Measurements from ENCODE around the gene RALB.
"Not testable (repeated sequence)": the region's sequence is repeated elsewhere in the genome, so short reads cannot be mapped to it uniquely, and the experiment has no call there.

Gene RALB

DNA sequence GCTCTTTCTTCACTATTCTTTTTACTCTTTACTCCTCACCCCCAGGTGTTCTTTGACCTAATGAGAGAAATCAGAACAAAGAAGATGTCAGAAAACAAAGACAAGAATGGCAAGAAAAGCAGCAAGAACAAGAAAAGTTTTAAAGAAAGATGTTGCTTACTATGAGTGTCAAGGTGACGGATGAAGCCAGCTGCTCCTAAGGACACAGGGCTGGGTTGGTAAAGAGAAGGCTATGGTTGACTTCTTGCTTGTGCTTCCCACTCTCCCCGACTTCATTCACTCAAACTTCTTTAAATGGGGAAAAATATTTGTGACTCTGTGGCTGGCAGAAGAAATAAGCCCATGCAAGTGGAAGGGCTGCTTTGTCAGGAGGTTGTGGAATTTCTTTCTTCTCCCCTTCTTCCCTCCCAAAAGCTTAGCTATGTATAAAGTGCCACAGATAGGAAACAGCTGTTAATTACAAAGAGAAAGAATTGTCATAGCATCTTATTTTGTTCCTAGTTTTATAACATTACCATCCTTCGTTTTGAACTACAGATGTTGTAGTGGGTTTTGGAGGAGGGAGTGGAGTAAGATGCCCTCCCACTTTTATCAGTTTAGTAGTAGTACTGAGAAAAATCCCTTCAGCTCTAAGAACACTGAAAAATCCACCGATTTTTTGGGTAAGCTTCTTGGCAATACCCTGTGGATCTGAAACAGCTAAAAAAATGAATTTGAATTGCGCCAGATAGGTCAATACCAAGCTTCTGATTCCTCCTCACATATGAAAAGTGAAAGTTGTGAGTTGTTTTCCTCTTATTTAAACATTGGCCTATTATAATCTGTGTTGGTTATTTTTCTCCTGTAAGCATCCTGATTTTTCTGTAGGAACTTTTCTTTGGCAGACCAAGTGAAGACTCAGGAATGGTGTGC, 40.7 kb downstream of the RALB start:
- DNase-seq (ENCODE audit: low read depth in 2 of 2): no peak

DNA sequence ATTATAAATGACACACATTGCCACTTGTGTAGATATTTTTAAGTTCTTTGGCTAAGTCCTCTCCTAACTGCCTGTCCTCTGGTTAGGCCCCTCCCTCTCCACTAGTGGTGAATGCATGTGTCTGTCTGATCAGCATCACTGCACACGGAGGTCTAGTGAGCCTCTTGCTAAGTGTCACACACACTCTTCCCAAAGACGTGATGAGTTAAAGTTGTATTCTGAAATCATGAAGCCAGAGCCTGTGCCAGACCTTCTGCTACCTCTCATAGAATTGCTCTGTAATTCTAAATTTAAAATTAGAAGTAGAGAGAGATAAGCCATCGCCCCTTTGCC, 41.3 kb downstream of the RALB start:
- DNase-seq (ENCODE audit: low read depth in 2 of 2): no peak

DNA sequence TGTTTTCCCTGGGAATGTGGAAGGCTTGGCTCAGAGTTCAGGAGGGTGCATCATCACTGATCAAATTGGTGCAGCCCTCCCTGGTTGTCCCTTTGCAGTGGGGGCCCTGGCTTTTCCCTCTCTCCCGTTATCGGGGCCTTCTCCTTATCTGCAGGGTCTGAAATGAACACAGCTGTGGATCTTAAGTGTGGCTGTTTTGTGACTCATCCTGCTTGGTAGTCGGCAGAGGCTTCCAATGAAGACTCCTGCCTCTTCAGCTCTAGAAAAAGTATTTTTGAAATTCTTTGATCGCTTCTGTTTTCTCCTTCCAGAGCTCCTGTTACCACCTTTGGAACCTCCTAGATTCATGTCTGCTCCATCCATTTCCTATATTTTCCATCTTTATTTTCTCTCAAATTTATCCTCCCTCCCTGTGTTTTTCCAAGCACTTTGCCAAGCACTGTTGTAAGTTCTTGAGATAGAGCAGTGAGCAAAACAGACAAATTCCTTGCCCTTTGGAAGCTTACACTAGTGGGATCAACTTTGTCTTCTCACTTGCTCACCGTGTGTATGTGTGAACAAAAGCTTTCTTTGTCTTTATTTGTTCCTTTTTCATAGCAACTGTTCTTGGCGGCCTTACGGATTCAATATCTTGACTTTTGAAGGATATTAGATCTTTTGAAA, 45.7 kb downstream of the RALB start:
- no peak for DNase-seq (ENCODE audit: low read depth in 2 of 2)

DNA sequence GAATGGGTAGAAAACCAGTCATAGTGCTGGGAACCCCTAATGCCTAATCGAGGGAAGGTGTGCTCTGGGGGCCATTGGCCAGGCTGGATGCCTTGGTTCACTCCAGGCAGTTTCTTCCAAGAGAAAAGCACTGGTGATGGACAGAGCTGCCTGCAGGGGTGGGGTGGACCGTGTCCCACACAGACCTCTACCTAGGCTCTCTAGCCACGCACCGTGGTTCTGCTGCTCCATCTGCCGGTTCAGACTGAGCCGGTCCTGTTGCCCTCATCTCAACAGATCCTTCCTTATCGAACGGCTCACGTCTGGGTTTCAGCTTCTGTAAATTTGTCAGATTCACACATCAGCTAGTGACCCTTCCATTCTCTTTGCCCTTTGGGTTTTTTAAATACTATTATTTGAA, 46.4 kb downstream of the RALB start:
- DNase-seq (ENCODE audit: low read depth in 2 of 2): no peak

DNA sequence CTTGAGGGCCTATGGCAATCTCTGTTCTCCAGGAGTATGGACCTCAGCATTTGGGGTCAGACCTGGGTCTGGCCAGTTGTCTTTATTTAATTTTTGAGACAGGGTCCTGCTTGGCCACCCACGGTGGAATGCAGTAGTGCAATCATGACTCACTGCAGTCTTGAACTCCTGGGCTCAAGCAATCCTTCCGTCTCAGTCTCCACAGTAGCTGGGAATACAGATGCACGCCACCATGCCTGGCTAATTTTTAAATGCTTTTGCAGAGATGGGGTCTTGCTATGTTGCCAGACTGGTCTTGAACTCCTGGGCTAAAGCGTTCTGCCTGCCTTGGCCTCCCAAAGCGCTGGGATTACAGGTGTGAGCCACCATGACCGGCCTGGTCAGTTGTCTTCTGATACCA, 46.9 kb downstream of the RALB start:
- DNase-seq (ENCODE audit: low read depth in 2 of 2): no peak

DNA sequence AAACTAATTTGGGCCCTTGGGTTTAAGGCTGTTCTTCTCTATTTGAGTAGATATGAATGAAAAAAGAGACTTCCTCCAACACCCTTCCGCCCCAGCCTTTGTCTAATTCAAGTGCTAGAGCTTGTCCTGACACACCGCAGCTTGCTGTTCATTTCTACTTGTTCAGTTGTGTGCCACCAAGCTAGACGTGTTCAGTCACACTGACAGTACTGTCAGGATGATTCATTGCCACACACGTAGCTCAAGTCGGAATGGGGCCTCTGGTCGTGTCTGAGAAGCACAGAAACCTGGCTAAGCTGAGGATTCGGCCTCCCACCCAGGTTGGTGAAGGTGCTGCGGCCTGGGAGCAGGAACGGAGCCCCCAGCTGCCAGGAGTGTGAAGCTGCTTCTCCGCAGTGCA, 47.7 kb downstream of the RALB start:
- DNase-seq (ENCODE audit: low read depth in 2 of 2): no peak

DNA sequence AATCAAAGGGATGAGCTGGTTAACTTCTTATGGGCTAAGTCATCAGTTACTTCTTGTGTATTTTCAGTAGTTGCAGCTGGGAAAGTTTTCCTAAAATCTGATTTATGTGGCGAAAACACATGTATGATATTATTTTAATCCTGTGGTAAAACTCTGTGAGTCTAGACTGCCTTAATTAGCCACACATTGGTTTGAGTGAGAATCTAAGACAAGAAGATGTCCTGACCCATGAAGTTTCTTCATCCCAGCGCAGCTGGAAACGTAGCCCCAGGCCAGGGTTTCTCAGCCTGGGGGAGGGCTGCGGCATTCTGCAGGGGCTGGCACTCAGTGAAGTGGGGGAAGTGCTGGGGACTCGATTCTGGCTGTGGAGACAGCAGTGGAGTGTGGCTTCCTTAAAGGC, 48.6 kb downstream of the RALB start:
- no peak for DNase-seq (ENCODE audit: low read depth in 2 of 2)

DNA sequence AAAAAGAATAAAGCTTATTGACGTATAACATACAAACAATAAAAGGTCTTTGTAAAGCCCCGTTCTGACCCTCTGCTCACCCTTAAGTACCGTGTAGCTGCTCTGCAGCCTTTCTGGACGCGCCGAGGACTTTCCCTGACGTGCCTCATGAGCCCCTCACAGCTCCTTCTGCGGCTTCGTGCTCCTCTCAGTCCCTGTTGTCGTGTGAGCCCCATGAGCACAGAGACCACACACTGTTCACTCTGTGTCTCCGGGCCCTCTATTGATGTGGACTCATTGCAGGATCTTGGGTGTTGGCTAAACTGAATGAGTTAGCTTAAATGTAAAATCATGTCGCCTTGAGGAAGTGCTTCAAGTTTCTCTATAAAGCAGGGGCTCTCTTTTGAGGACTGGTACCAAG, 49.6 kb downstream of the RALB start:
- no peak for DNase-seq (ENCODE audit: low read depth in 2 of 2)

DNA sequence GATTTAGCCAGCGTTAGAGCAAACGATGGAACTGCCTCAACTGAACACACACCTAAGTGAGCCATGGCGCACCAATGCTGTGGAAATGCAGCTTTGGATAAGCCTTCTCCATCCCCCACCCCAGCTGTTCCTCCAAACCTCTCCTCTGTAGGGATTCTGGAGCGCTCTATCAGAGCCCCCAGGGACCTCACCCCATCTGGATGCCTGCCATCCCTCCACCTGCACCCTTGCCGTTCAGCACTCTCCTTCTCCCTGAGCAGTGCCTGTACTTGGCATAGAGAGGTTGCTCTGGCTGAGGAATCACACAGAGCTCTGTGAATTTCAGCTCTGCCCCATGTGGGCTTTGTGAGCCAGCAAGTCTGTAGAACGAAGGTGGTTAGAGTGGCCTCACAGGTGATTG, 50.5 kb downstream of the RALB start:
- DNase-seq (ENCODE audit: low read depth in 2 of 2): no peak

DNA sequence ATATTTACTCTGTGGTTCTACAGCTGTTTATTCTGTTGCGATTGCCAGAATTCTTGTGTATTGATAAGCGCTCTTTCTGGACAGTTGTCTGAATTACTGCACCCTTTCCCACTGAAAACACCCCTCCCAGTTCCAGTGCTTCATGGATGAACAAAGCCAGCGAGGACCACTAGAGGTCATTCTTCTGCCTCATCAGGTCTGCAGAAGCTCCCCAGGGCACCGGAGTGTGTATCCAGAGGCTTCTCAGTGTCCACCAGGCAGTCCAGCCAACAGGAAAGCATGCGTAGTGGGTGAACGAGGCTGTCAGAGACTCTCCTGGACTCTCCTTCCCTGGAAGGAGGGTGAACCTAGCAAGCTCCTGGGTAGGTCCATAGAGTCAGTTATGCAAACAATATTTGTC, 52.6 kb downstream of the RALB start:
- DNase-seq (ENCODE audit: low read depth in 2 of 2): no peak

DNA sequence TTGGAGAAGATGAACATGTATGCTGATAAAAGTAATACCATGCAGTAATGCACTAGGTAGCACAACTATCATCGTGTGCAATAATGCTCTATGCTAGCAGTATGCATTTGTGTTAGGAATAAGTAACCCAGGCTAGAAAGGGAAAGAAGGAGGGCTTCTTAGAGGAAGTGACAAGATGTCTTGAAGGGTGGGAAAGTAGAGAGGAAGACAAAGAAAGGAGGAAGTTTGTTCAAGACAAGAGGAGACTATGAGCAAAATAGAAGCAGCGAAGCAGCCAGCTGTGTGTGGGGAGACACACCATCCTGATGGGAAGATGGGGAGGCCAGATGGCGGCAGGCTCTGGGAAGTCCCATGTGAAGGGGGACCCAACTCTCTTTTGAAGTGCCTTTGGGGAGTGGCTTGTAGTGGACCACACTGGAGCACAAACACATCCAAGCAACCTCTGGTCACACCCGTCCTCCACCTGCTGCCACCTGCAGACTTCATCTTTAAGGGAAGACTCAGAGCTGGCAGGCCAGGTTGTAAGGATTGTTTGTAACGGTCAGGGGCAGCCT, 53.4 kb downstream of the RALB start:
- DNase-seq (ENCODE audit: low read depth in 2 of 2): no peak

DNA sequence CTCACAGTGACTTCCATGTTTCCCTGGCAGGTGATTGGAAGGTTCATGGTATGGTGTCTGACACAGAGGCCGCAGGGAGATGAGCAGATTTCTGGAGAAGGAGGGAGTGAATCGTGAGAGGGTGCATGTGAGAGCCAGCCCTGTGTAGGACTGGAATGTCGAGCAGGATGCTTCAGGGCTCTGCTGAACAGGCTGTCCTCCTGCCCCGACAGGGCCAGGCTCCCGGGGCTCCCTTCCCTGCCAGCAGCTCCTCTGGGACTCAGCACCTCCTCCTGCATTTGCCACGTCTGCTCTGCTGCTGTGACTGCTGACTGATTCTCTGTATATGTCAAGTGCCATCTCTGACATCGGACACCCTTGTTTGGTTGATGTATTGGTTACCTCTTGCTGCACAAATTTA, 54.8 kb downstream of the RALB start:
- no peak for DNase-seq (ENCODE audit: low read depth in 2 of 2)

DNA sequence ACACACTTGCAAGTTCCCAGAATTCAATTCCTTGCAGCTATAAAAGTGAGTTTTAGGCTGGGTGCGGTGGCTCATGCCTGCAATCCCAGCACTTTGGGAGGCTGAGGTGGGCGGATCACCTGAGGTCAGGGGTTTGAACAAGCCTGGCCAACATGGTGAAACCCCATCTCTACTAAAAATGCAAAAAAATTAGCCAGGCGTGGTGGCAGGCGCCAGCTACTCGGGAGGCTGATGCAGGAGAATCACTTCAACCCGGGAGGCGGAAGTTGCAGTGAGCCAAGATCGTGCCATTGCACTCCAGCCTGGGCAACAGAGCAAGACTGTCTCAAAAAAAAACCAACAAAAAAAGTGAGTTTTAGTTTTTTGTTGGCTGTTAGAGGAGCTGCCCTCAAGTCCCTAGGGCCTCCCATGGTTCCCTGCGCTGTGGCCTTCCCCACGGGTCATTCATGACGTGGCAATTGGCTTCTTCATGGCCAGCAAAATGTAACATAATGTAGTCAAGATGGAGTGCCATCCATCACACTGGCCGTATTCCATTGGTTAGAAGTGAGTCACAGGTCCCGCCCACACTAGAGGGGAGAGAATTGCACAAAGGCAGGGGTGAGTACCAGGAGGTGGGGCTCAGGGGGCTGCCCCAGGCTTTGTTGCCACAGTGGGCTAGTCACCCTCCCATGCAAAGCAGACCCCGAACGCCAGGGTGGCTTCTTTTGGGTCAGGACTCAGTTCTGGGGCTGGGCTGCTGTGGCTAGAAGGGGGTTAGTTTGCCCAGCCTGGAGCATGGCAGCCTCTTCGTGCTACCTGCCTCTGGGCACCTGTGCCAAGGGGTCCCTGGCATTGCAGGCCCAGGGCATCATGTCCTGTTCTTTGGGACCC, 55.6 kb downstream of the RALB start:
- no peak for DNase-seq (ENCODE audit: low read depth in 2 of 2)

DNA sequence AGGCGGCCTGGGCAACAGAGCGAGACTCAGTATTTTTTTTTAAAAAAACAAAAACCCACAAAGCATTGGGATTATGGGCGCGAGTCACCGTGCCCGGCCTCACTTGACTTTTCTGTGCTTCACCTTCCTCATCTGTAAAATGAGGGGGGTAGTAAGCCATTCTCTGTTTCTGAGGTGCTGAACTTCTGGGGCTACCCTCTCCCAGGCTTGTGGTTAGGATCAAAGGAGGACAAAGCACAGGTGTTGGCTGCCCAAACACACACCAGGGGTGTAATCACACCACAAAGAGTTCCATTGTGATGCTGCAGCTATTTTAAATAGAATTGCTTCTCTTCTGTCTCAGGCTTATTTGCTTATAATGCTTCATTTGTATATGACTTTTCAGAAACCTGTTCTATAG, 57.5 kb downstream of the RALB start:
- DNase-seq (ENCODE audit: low read depth in 2 of 2): no peak

DNA sequence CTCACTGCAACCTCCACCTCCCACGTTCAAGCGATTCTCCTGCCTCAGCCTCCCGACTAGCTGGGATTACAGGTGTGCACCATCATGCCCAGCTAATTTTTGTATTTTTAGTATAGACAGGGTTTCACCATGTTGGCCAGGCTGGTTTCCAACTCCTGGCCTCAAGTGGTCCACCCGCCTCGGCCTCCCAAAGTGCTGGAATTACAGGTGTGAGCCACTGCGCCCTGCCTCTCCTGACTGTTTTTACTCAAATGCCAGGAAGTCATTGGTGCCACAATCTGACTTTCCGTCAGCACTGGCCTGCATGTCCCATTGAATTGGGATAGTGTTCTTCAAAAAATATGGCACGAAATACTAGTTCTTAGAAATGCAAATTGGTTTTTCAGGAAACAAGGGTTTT, 58.2 kb downstream of the RALB start:
- not testable (repeated sequence) for DNase-seq (ENCODE audit: low read depth in 2 of 2)

DNA sequence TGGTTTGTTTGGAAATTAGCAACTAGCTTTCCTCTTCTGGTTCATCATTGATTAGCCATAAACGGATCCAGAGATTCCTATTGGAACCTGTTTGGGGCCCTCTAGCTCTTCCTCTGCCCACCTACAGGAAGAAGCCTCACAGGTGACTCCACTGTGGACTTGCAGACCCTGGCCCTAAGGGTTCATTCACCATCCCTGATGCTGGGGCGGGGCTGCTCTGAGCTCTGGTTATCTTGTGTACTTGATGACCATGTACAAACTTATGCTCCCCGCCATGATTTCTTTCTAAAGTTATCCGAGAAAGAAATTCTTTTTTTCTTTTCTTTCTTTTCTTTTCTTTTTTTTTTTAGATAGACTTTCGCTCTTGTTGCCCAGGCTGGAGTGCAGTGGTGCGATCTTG, 59.4 kb downstream of the RALB start:
- DNase-seq (ENCODE audit: low read depth in 2 of 2): no peak

DNA sequence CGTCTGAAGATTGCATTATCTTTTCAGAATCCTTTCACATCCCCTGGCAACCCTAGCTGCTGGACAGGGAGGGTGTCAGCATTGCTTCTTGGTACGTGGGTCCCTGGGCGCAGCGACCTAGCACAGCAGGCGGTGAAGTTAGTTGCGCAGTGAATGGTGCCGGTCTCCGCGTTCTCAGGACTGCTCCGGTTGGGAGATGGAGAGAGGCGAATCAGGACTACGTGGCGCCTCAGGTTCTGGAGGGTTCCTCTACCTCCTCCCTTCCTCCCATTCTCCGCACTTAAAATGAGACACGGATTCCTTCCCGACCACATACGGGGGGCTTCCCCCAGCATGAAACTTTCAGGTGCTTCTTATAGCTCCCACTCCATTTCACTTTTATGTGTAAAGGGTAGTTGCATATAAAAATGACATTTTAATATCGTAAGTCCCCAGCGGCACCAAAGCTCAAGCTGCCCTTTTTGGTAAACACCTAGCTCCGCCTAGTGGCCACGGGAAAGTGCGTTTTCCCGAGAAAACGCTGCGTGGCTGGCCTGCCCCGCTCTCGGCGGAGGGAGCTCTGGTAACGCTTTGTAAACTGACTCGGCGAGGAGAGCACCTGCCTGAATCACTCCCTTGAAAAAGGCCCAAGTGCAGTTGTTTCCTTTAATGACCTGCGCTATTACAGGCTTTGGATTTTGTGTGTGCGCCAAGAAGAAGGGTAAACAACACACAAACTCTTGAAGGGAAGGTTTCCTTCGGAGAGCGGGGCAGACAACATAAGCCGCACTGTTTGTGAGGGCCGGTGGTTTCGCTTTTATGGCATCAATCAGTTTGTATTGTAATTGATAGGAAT, 60.4 kb downstream of the RALB start:
- DNase-seq (ENCODE audit: low read depth in 2 of 2): peak; percentile 73 to 81

DNA sequence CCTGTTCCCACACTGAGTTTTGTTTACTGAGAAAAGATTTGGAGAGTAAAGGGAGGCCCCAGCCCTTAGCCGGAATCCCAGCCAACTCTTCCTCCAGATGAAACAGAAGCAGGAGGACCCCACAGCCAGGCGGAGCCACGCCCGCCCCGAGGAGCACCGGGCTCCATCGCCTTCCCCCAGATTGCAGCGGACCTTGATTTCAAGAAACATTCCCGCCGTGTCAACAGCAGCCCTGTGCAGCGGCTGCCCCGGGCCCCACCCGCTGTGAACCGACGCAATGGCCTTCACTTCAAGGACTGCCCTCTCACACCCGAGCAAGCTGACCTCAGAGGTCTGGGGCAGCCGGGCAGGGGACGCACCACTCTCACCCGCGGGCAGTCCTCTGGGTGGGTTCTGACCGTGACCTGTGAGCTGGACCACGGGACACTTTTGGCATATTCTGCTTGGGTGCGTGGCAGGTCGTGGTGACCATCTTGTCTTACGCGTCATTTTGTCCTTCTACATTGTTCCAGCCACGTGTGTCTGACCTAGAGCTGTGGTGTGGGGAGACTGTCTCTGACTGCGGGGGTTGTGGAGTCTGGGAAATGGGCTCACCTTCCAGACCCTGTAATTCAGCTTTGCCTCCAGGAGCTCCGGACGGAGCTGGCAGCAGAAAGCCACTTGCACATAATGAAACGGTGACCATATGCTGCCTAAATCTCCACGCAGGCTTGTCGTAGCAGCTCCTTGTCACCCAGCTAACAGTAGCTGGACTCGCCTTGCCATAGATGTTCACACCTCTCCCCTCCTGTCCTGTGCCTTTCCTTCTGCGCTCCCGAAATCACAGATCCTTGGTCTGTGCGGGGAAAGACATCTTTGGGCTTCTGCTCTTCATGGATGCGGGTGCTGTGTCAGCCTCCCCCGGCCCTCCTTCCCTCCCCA, 61.3 kb downstream of the RALB start:
- no peak for DNase-seq (ENCODE audit: low read depth in 2 of 2)

DNA sequence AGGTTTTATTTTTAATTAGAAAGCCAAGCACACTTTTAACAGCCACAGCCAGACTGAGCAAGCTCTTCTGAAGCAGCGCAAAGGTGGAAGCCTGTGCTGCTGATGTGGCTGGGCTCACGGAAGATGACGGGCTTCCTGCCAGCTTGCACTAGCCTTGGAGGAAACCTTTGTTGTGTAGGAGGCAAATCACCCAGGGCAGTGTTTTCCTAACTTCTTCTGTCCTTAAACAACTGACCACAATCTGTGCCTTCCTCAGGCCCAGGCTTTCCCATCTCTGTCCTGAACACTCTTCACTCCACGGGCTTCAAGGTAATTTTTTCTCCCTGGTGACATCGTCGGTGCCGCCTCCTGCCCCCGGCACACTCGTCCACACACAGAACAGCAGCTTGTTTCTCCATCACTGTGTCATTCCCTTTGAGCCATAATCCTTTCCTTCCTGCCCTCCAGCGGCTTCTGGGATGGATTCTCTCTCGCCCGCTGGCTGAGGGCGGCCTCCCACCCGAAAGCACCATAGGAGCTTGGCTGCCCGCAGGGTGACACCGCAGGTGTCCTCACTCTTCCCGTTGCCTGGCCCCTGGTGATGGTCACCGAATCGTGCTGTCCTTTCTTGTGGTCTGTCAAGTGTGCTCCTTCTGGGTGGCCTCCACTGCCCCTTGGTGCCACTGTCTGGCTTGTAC, 62.2 kb downstream of the RALB start:
- DNase-seq (ENCODE audit: low read depth in 2 of 2): no peak
